GM19397 (cell line): ENCODE data around the gene COQ8A.

Experiments
- ATAC-seq: cut with Tn5 transposase; IDR thresholded peaks from one replicate; pipeline ENCODE4 v1.9.1; 2021; ENCODE audit warnings: mild to moderate bottlenecking, moderate library complexity; ENCODE audit not compliant: unreplicated experiment

Gene COQ8A

GRCh38 chr1:226972931-226973330 lies 32.8 kb downstream of the COQ8A start:
- no peak for ATAC-seq

GRCh38 chr1:226973371-226973897 lies 33.3 kb downstream of the COQ8A start:
- ATAC-seq, result no peak

DNA sequence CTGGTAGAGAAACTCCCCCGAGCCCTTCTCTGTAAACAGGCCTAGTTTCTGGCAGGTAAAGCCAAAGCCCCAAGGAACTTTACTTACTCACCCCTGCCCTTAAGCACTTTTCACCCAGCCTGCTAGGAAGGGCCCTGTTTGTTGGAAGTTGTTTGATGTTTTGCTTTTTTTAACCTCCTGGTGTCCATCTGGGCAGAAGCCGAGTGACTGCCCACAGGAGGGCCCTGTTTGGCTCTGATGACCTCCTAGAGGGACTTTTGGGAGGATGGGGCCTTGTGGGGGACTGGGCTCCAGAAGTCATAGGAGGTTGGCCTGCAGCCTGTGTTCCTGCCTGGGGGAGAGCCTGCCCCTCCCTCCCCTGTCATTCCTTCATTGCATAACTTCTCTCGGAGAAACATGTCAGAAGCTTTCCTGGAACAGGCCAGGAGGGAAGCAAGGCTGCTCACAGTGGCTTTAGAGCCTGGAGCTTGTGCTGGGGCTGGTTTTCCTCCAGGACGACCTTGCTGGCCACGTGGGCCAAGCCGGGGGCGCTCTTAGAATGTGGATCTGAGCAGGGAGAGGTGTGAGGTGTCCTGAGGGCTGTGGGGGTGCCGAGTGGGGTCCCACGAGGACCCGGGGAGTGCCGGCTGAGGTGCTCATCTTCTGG lies 33.9 kb downstream of the COQ8A start:
- no peak for ATAC-seq

- ATAC-seq, result no peak
These were observed 34.6 kb downstream of the COQ8A start for GRCh38 chr1:226974544-226975258.

DNA sequence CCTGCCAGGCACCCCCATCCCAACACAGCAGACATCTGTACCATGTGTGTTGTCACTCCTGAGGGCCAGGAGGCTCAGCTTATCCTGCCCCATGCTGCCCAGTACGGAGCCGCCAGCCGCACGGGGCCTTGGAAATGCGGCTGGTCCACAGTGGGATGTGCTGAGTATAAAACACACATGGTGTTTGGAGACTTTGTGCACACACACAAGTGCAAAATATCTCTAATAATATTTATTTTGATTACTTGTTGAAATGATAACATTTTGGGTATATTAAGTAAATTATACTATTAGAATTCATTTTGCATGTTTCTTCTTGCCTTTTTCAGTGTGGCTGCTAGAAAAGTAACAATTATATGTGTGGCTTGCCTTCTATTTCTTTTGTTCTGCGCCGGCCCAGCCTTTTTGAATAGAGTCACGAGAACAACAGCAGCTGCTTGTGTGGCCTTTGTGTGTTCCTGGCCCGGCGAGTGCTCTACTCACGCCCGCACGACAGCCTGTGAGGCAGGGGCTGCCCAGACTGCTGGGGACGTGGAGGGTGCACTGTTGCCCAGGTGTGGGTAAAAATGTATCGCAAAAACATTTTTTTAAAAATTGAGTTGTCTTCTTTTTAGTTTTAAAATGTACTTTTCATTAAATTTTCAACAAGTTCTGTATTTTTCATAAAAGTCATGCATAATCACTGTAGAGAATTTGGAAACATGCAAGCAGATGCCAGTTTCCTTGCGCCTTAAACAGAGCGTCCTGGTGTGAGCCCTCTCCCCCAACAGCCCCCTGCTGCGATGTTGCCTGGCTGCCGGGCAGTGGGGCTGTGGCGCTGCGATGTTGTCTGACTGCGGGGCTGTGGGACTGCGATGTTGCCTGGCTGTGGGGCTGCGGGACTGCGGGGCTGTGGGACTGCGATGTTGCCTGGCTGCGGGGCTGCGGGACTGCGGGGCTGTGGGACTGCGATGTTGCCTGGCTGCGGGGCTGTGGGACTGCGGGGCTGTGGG lies 35.5 kb downstream of the COQ8A start:
- no peak for ATAC-seq

DNA sequence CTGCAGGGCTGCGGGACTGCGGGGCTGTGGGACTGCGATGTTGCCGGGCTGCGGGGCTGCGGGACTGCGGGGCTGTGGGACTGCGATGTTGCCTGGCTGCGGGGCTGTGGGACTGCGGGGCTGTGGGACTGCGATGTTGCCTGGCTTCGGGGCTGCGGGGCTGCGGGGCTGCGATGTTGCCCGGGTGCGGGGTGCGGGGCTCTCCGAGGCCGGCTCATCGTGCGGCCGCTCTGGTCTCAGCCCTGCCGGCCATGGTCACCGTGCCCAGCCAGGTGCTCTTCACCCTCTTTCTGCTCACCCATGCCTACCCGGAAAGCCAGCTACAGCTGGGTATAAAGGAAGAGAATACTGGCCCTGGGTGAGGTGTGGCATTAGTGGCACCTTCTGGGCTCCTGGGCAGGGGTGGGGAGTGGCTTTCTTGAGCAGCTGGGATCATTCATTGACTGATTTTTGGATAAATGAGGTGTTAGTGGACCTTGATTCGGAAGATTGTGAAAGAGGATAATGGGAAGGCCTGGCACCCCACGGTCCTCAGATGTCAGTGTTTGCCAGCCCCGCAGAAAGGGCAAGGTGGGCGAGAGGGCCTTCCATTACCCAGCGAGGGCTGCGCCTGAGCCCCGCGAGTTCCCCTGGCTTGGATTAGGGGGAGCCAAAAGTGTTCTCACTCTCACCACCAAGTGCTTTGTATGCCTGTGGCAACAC lies 36.3 kb downstream of the COQ8A start:
- ATAC-seq, result no peak

- ATAC-seq, result no peak
These were observed 37.0 kb downstream of the COQ8A start for GRCh38 chr1:226976978-226977642.

DNA sequence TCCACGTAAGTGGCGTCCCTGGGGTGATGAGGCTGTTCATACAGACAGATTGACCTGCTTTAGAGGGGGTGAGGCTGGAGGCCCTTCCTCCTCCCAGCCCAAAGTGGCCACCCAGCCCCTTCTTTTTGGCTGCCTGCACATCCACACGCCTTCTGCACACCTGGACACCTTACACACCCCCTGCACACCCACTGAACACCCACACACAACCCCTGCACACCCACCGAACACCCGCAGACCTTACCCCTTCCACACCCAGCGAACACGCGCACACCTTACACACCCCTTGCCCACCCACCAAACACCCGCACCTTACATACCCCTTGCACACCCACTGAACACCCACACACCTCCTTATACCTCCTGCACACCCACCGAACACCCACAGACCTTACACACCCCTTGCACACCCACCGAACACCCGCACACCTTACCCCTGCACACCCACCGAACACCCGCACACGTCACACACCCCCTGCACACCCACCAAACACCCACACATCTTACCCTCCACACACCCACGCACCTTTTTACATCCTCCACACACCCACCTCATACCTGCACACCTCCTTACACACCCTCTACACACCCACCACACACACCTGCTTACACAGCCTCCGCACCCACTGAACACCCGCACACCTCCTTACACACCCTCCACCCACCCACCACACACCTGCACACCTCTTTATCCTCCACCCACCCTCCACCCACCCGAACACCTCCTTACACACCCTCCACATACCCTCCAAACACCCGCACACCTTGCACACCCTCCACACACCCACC lies 37.7 kb downstream of the COQ8A start:
- ATAC-seq, result no peak

DNA sequence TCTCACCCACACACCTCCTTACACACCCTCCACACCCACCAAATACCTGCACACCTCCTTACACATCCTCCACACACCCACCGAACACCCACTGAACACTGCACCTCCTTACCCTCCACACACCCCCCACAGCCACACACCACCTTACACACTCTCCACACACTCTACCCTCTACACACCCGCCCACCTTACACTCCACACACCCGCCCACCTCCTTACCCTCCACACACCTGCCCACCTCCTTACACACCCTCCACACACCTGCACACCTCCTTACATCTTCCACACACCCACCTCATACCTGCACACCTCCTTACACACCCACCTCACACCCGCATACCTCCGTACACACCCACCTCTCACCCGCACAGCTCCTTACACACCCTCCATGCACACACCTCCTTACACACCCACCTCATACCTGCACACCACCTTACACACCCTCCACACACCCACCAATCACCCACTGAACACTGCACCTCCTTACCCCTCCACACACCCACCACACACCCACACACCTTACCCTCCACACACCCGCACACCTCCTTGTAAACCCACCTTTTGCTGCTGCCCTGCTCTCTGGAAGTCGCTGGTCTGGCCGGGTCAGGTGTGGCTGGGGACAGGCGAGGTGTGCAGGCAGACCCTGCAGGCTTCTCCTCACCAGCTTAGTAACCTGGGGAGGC lies 38.5 kb downstream of the COQ8A start:
- ATAC-seq, result no peak

DNA sequence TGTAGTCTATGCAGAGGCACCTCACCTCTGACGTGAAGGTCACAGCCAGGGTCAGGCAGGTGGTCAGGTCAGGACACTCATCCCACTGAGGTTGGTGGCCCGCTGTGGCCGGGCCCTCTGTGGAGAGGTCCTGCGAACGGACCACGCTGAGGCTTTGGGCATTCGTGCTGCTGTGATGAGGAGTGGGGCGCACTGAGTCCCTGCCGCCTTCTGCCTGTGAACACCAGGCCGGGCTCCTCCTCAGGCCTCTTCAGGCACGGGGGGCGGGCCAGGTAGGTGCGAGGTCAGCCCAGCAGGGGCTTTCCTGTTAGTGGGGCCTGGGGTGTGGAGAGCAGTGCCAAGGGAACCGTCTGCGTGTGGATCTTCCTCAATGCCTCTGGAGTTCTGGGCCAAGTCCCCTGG lies 39.0 kb downstream of the COQ8A start:
- no peak for ATAC-seq

DNA sequence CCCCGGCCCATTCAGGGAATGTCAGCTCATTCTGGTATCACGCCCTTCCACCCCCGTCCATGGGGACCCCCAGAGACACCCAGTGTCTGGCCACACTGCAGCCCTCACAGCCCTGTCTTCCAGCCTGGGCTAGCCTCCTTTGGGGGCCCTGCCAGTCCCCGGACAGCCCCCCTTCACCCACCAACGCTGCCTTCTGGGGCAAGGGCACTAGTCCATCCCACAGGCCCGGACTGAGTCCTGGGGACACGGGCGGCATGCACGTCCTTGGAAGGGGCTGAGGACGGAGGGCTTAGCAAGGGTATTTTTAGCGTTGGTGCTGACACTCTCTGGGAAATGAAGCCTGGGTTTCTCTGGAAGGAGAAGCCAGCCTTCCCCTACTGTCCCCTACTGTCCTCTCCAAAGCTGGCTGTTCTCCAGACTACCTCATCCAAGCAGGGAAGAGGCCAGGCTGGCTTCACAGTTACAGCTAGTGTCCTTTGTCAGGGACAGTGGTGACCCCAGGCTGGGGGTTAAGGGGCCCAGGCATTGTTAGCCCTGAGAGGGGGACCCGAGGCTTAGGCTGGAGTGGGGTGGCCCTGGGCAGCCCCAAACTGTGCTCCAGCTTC lies 39.5 kb downstream of the COQ8A start:
- no peak for ATAC-seq

DNA sequence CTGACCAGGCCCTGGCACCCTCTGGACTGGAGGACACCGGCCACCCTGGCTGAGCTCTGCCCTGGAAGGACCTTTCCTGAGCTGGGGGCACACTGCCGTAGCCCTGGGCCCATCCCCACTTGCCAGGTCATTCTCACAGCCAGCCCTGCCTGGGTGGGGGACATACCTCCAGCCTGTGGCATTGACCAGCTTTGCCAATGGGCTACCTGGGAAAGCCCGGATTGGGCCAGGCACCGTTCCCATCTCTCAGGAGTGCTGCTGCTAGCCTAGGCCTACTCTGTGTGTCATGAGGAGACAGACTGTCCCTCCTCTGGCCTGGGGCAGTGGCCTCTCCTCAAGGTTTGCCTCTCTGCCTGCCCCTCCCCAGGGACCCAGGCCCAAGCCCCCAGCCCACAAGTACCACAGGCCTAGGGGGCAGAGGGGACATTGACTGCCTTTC lies 40.0 kb downstream of the COQ8A start:
- ATAC-seq, result no peak

- no peak for ATAC-seq
These were observed 40.7 kb downstream of the COQ8A start for GRCh38 chr1:226980565-226981385.

DNA sequence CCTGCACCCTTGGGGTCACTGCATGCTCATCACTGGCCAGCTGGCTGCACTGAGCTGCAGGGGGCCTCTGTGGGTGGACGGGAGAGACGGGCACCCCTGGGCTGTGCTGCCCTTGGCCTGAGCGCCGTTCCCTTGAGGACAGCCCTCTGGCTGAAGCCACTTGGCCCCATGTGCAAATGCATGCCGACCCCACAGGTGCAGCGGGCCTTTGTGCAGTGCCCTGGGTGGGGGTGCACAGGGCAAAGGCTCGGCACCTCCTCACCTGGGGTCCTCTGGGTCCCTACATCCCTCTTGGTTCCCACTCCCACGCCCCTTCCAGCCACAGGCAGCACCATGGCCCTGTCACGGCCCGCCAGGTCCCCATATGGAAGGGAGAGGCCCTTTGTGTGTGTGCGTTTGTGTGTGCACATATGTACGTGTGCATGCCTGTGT lies 41.3 kb downstream of the COQ8A start:
- ATAC-seq, result no peak

GRCh38 chr1:226981838-226982237 lies 41.7 kb downstream of the COQ8A start:
- no peak for ATAC-seq

- ATAC-seq, result no peak
These were observed 42.5 kb downstream of the COQ8A start for GRCh38 chr1:226982451-226983177.
